GM12891 (cell line): ENCODE results near the gene RNASE4.

Experiments
- PAX5 ChIP-seq: IDR thresholded peaks from 2 replicates; pipeline ENCODE4 v1.6.1; 2011; ENCODE audit warnings: low read length, moderate library complexity, mild to moderate bottlenecking; ENCODE audit not compliant: insufficient read depth, severe bottlenecking
- POLR2A ChIP-seq: IDR thresholded peaks from 2 replicates; pipeline ENCODE4 v1.6.1; 2011; ENCODE audit warnings: low read depth, low read length, control low read depth
- POLR2AphosphoS5 ChIP-seq: IDR thresholded peaks from 2 replicates; pipeline ENCODE4 v1.6.1; 2011; ENCODE audit warnings: low read depth, low read length, control low read depth
- POU2F2 ChIP-seq: IDR thresholded peaks from 2 replicates; pipeline ENCODE4 v1.6.1; 2011; ENCODE audit warnings: low read depth, mild to moderate bottlenecking, control low read depth, low read length, moderate library complexity
- TAF1 ChIP-seq: IDR thresholded peaks from 2 replicates; pipeline ENCODE4 v1.6.1; 2011; ENCODE audit warnings: low read depth, low read length, control low read depth

GRCh38 chr14:20683125-20683890 is 1.1 kb upstream of the RNASE4 start:
- TF ChIP-seq TAF1 (no peak; the same call in 1 of the 2 replicates), POLR2A (no peak), POLR2AphosphoS5 (no peak), POU2F2 (no peak), PAX5 (no peak)
